Measurements from ENCODE around the gene TRAPPC1. TPM values are rescaled to one million over a fixed set of nuclear protein-coding genes. Genes with fewer than 3 reads are reported as not detected.

Gene TRAPPC1
- total RNA-seq, 2 experiments from 2014 or later, result 166 to 169 TPM

GRCh38 chr17:7886227-7887037 lies 45.3 kb downstream of the TRAPPC1 start:
- POLR2A ChIA-PET, result no interaction called here
- Mint-ChIP-seq H3K36me3 (ENCODE audit: low read depth) (peaks cover 25% of the 10 kb centered on the region), H3K4me3 (no peak overlapping the region), H3K4me1 (peaks cover 1% of the 10 kb centered on the region), H3K27me3 (no peaks in the 10 kb centered on the region), H3K27ac (no peak overlapping the region), H3K9me3 (ENCODE audit: low read depth) (no peaks in the 10 kb centered on the region)
- peak; percentile 7 for ATAC-seq
- peak; percentile 73 for DNase-seq
- intact Hi-C loops (cut with DNase I, micrococcal nuclease), result loop anchor here (1.0 to 2.0 kb wide), 19 partner anchors 24 to 647 kb away; partner anchors contain the start of genes CNTROB (in 2 of the 2), NAA38 (in 2 of the 2), ALOXE3 (in 1 of the 2) and CTC1 (in 1 of the 2)
- CTCF ChIA-PET, result interaction anchor here (0.7 to 1.4 kb wide), 2 partner anchors 22 to 42 kb away, joined by 3 to 6 read pairs; no protein-coding TSS in a partner anchor

DNA sequence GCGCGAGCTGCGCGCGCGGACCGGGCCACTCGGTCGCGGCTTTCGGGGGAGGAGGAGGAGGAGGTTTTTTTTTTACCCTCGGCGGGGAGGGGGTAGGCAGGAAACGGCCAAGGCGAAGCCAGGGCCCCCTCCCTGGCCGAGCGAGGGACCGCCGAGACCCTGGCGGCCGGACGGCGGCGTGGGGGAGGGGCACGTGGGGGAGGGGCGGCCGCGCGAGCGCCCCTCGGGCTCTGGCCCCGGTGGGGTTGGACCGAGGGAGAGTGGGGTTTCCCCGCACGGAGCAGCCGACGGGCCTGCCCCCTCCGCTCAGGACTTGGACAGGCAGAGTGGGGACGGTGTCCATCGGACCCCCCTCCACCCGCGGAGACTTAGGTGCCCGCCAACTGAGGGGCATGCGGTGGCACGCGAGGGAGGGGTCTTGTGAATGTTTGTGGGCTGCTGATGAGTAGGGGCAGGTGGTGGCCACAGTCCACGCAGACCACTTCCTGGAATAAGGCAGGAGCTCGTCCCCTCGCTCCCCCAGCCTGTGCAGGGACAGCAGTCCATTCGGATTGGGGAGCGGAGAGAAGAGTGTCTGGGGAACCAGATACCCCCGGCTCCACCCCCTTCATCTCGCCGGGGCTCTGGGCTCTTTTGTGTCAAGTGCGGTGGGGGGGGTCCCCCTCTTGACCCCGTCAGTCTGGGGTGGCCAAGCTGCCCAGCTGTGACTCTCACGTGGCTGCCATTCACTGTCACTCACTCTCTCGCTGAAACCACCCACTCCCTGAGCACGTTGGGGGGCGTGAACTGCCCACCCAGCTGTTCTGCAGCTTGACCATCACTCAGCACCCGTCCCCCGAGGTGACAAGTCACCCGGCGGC lies 46.1 kb downstream of the TRAPPC1 start:
- POLR2A ChIA-PET, result interaction anchor here (0.6 kb wide), 2 partner anchors 500 to 850 kb away, joined by 3 to 4 read pairs; partner anchors contain the start of gene SLC16A13
- ATAC-seq (no peak), DNase-seq (peak; percentile 63)
- intact Hi-C loops (cut with DNase I, micrococcal nuclease), result loop anchor here (1.0 to 2.0 kb wide), 7 partner anchors 51 to 646 kb away; partner anchors contain the start of genes ALOXE3 (in 1 of the 2), CTC1 (in 1 of the 2), KDM6B (in 1 of the 2) and PFAS (in 1 of the 2)
- H3K4me3 Mint-ChIP-seq, result no peak overlapping the region
- peaks cover 1% of the 10 kb centered on the region for H3K4me1 Mint-ChIP-seq
- CTCF ChIA-PET, result interaction anchor here (0.7 to 1.4 kb wide), 3 partner anchors 21 to 41 kb away, joined by 3 to 6 read pairs (median 3); no protein-coding TSS in a partner anchor
- no peak overlapping the region for H3K27ac Mint-ChIP-seq
- no peaks in the 10 kb centered on the region for H3K27me3 Mint-ChIP-seq
- H3K9me3 Mint-ChIP-seq (ENCODE audit: low read depth), result no peaks in the 10 kb centered on the region
- H3K36me3 Mint-ChIP-seq (ENCODE audit: low read depth), result peaks cover 17% of the 10 kb centered on the region

DNA sequence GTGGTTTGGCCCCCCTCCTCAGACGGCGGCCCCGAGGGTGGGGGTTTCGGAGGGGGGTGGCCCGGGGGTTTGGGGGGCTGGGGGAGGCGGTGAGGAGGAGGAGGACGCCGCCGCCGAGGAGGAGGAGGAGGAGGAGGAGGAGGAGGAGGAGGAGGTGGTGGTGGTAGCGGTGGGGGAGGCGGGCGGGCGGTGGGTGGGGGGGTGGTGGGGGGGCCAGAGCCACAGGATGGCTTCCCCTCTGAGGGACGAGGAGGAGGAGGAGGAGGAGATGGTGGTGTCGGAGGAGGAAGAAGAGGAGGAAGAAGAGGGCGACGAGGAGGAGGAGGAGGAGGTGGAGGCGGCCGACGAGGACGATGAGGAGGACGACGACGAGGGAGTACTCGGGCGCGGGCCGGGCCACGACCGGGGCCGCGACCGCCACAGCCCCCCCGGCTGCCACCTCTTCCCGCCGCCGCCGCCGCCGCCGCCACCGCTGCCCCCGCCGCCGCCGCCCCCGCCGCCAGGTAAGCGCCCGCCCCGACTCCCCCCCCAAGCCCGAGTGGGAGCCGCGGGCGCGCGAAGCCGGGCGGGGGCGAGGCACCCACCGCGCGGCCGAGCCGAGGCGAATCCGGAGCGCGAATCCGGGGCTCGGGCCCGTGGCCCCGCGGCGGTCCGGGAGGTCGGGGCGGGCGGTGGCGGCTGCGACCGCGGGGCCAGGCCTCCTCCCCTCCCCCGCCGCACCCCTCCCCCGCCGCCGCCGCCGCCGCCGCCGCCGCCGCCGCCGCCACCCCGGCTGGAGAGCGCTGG lies 47.0 kb downstream of the TRAPPC1 start:
- Mint-ChIP-seq H3K27ac (peak overlapping the region; percentile 75), H3K36me3 (ENCODE audit: low read depth) (peaks cover 10% of the 10 kb centered on the region), H3K27me3 (no peaks in the 10 kb centered on the region), H3K9me3 (ENCODE audit: low read depth) (no peaks in the 10 kb centered on the region), H3K4me3 (peak overlapping the region; percentile 67), H3K4me1 (peaks cover 1% of the 10 kb centered on the region)
- intact Hi-C loops (cut with DNase I, micrococcal nuclease), result loop anchor here in 1 of 2 experiments (5.0 kb wide), 1 partner anchor 233 kb away; the partner anchor contains the start of gene ALOXE3
- peak; percentile 55 for DNase-seq
- no peak for ATAC-seq
- CTCF ChIA-PET, result no interaction called here
- POLR2A ChIA-PET, result interaction anchor here (0.6 to 1.0 kb wide), 3 partner anchors 11 to 849 kb away, joined by 3 to 4 read pairs (median 3); partner anchors contain the start of gene SLC16A13

DNA sequence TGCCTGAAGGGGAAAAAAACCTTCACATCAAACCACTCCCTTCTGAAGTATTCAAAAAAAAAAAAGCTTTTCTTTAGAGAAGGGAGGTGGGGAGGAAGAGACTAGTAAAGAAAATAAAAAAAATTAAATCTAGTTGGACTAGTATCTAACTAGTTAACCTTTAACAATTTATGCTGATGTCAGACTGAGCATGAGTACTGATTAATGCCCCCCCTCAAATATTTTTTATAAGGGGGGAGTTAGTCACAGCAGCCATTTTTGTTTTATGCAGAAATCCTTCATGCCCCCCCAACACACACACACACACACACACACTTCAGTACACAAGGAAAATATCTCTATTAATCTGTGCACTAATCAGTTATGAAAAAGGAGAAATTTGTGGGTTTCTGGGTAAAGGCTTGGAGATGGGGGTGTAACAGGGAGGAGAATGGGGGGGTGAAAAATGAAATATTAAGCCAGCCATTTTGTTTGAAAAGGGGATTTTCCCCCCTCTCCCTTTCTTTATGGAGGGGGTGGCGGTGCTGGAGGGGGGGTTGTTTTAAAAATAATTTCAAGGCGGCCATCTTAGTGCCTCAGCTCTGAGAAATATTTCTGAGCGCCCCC lies 47.9 kb downstream of the TRAPPC1 start:
- POLR2A ChIA-PET, result interaction anchor here (0.6 to 1.0 kb wide), 2 partner anchors 10 to 313 kb away, joined by 3 to 4 read pairs; no protein-coding TSS in a partner anchor
- peaks cover 1% of the 10 kb centered on the region for H3K4me1 Mint-ChIP-seq
- no peaks in the 10 kb centered on the region for H3K9me3 Mint-ChIP-seq (ENCODE audit: low read depth)
- ATAC-seq (no peak), DNase-seq (peak; percentile 66)
- H3K36me3 Mint-ChIP-seq (ENCODE audit: low read depth), result peaks cover 8% of the 10 kb centered on the region
- intact Hi-C loops (cut with DNase I, micrococcal nuclease), result loop anchor here in 1 of 2 experiments (5.0 kb wide), 1 partner anchor 233 kb away; the partner anchor contains the start of gene ALOXE3
- CTCF ChIA-PET, result interaction anchor here (0.7 to 1.8 kb wide), 2 partner anchors 27 to 133 kb away, joined by 3 to 7 read pairs; partner anchors contain the start of genes CYB5D1 and NAA38
- no peaks in the 10 kb centered on the region for H3K27me3 Mint-ChIP-seq
- peak overlapping the region; percentile 66 for H3K4me3 Mint-ChIP-seq
- H3K27ac Mint-ChIP-seq, result peak overlapping the region; percentile 90

DNA sequence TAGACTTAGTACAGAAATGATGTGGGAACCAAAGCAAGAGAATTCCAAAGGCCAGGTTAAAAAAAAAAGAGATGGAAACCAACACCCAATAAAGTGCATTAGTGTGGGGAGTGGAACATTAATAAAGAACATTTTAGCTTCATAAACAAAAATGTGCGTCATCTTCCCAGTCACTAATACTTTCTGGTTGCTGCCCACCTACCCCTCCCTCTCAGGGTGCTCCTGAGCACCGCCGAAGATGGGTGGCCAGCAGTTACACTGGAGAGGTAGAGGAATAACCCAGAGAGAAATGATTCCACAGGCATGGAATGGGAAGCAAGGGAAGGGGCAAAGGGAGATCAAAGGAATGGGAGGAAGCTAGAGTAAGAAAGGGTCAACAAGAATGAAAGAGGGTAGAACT lies 49.1 kb downstream of the TRAPPC1 start:
- no peak for ATAC-seq
- H3K27ac Mint-ChIP-seq, result no peak overlapping the region
- H3K36me3 Mint-ChIP-seq (ENCODE audit: low read depth), result peaks cover 8% of the 10 kb centered on the region
- no peaks in the 10 kb centered on the region for H3K9me3 Mint-ChIP-seq (ENCODE audit: low read depth)
- peaks cover 1% of the 10 kb centered on the region for H3K4me1 Mint-ChIP-seq
- intact Hi-C loops (cut with DNase I, micrococcal nuclease), result loop anchor here in 1 of 2 experiments (5.0 kb wide), 1 partner anchor 235 kb away; the partner anchor contains the start of gene ALOXE3
- no peaks in the 10 kb centered on the region for H3K27me3 Mint-ChIP-seq
- no peak for DNase-seq
- POLR2A ChIA-PET, result interaction anchor here (0.6 to 1.0 kb wide), 2 partner anchors 25 to 339 kb away, joined by 3 read pairs; partner anchors contain the start of gene NAA38
- no peak overlapping the region for H3K4me3 Mint-ChIP-seq
- CTCF ChIA-PET, result interaction anchor here (0.7 to 1.8 kb wide), 3 partner anchors 17 to 35 kb away, joined by 3 to 7 read pairs (median 4); partner anchors contain the start of genes CYB5D1 and NAA38

DNA sequence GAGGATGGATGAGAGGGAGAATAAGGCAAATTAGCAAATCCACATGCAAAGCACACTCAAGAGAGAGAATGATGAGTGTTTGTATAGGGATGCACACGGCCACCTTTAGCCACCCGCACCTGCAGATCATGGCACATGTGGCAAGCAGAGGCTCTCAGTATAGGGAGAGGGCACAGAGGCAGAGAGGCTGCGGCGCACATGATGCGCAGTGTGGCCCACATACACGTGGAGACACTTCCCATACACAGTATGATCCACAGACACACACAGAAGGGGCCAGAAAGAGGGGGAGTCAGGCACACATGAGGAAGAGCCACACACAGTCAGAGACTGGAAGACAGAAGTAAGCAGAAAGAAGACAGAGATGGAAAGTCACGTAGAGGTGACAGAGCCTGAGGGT lies 49.7 kb downstream of the TRAPPC1 start:
- intact Hi-C loops (cut with DNase I, micrococcal nuclease), result loop anchor here in 1 of 2 experiments (5.0 kb wide), 1 partner anchor 235 kb away; the partner anchor contains the start of gene ALOXE3
- Mint-ChIP-seq H3K4me1 (peaks cover 1% of the 10 kb centered on the region), H3K36me3 (ENCODE audit: low read depth) (peaks cover 10% of the 10 kb centered on the region), H3K4me3 (no peak overlapping the region), H3K9me3 (ENCODE audit: low read depth) (no peaks in the 10 kb centered on the region), H3K27me3 (no peaks in the 10 kb centered on the region), H3K27ac (no peak overlapping the region)
- ChIA-PET POLR2A (no interaction called here), CTCF (interaction anchor here (1.8 kb wide), 1 partner anchor 25 kb away, joined by 7 read pairs; the partner anchor contains the start of genes CYB5D1 and NAA38)
- peak; percentile 38 for DNase-seq
- no peak for ATAC-seq

GRCh38 chr17:7881276-7882054 lies 50.3 kb downstream of the TRAPPC1 start:
- ChIA-PET POLR2A (no interaction called here), CTCF (no interaction called here)
- no peak overlapping the region for H3K27ac Mint-ChIP-seq
- peak; percentile 16 for DNase-seq
- no peaks in the 10 kb centered on the region for H3K9me3 Mint-ChIP-seq (ENCODE audit: low read depth)
- peaks cover 1% of the 10 kb centered on the region for H3K4me1 Mint-ChIP-seq
- intact Hi-C loops (cut with DNase I, micrococcal nuclease), result loop anchor here in 1 of 2 experiments (5.0 kb wide), 1 partner anchor 236 kb away; the partner anchor contains the start of gene ALOXE3
- no peak overlapping the region for H3K4me3 Mint-ChIP-seq
- H3K36me3 Mint-ChIP-seq (ENCODE audit: low read depth), result peaks cover 10% of the 10 kb centered on the region
- no peak for ATAC-seq
- H3K27me3 Mint-ChIP-seq, result no peaks in the 10 kb centered on the region
